IPS DF 6.9 (cell line): ENCODE measurements around the gene CREBZF.

Experiments
- DNase-seq: peaks from one replicate; pipeline ENCODE4 v3.0.0-alpha.2; 2013; ENCODE audit warnings: low read depth, low spot score
- H3K27ac ChIP-seq: one replicate; pipeline ENCODE4 v1.5.1; 2013; ENCODE audit warnings: low read length, control low read depth
- H3K27me3 ChIP-seq: 2 replicates; pipeline ENCODE4 v1.6.1; 2013; ENCODE audit warnings: mild to moderate bottlenecking, low read length; ENCODE audit not compliant: control insufficient read depth, insufficient read depth
- H3K36me3 ChIP-seq: 2 replicates; pipeline ENCODE4 v1.6.1; 2013; ENCODE audit warnings: low read length; ENCODE audit not compliant: control insufficient read depth, insufficient read depth
- H3K4me1 ChIP-seq: 2 replicates; pipeline ENCODE4 v1.6.1; 2013; ENCODE audit warnings: low read length; ENCODE audit not compliant: control insufficient read depth, insufficient read depth
- H3K4me3 ChIP-seq: 2 replicates; pipeline ENCODE4 v1.5.1; 2013; ENCODE audit warnings: mild to moderate bottlenecking, low read length
- H3K9me3 ChIP-seq: 2 replicates; pipeline ENCODE4 v1.6.1; 2013; ENCODE audit warnings: low read length, inconsistent platforms; ENCODE audit not compliant: control insufficient read depth, insufficient read depth
- WGBS: extraction: QIAGEN DNeasy Blood & Tissue Kit; methylation state at CpG from one replicate; pipeline ENCODE4 v1.1.7; 2013; ENCODE audit warnings: mixed read lengths, missing lambda C conversion rate; ENCODE audit not compliant: insufficient read length, insufficient coverage; 5-methylcytosine and 5-hydroxymethylcytosine counted together

Gene CREBZF, protein sequence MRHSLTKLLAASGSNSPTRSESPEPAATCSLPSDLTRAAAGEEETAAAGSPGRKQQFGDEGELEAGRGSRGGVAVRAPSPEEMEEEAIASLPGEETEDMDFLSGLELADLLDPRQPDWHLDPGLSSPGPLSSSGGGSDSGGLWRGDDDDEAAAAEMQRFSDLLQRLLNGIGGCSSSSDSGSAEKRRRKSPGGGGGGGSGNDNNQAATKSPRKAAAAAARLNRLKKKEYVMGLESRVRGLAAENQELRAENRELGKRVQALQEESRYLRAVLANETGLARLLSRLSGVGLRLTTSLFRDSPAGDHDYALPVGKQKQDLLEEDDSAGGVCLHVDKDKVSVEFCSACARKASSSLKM

DNA sequence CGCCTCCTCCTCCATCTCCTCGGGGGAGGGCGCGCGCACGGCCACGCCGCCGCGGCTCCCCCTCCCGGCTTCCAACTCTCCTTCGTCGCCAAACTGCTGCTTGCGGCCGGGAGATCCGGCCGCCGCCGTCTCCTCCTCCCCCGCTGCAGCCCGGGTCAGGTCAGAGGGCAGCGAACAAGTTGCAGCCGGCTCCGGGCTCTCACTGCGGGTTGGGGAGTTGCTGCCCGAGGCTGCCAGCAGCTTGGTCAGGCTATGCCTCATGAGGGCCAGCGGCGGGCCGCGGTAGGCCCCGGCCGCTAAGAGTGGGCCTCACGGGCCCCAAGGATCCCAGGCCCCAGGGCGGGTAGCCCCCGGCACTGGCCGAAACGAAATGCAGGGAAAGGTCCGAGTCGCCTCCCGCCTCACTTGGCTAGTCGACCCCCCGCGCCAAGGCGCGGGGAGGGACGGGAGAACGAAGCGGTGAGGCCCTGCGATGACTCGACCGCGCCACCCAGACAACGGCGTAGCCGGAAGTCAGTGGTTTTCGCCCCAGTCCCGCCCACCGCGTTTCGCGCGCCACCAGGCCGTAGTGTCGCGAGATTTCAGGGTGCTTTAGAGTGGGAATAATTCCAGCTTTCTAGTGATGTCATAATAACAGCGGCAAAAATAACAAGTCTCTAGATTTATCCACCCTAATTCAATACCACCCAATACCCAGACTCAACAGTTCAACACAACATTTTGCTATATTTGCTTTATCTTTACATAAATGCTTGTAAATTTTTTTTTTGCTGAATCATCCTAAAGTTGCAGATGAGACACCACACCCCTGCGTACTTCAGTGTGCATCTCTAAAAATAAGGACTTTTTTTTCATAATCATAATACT lies at the start of gene CREBZF:
CREBZF (minus strand) TSS at position 515 of the 867 bp plus-strand sequence; CDS start at position 261, 254 bp downstream.
- WGBS = no CpG with 5 or more reads among the region's 67 CpGs
- Histone ChIP-seq H3K4me3 (peak within 1 kb of the TSS; percentile 99), H3K27ac (no peak within 1 kb of the TSS), H3K9me3 (no peaks in the 10 kb centered on the region), H3K4me1 (no peaks in the 10 kb centered on the region), H3K27me3 (no peaks in the 10 kb centered on the region), H3K36me3 (no peaks in the 10 kb centered on the region; the same call in 1 of the 2 replicates)
- DNase-seq = peak; percentile 89

DNA sequence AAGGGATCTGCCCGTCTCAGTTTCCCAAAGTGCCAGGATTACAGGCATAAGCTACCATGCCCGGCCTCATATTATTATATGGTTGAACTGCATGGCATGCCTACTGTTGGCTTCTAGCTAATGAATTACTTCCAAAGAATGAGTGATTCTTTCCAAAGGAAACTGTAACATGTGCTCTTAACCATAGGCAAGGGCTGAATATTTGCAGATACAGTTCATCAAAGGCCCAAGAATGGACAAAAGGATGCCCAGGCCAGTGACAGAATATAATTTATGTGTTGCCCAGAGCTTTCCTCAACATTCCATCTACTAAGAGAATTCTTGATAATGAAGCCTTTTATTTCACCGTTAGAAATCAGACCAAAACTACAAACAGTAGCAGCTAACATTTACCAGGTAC lies 48.0 kb upstream of the CREBZF start:
- DNase-seq = no peak
- Histone ChIP-seq H3K4me1 (peaks cover 1% of the 10 kb centered on the region; the same call in 1 of the 2 replicates), H3K4me3 (no peak overlapping the region), H3K9me3 (no peaks in the 10 kb centered on the region), H3K27me3 (no peaks in the 10 kb centered on the region), H3K36me3 (no peaks in the 10 kb centered on the region), H3K27ac (no peak overlapping the region)
- WGBS = no CpG with 5 or more reads among the region's 3 CpGs

DNA sequence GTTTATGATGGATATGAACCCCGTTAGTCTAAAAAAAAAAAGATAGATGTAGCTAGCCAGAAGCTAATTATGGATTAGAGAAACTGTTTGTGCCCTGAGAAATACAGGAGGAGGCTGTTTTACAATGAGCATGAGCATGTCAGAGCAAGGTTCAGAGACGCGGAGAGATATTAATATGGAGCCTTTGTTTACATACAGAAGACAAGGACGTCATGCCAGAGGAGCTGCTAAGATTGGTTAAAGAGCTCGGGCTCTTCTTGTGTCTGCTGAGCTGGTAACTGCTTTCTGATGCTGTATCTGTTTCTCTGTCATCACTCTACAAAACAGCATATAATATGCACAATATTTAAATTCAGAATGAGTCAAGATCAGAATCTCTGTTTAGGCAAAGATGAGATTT lies 46.0 kb upstream of the CREBZF start:
- no peaks in the 10 kb centered on the region for H3K4me1 ChIP-seq
- DNase-seq = no peak
- no CpG with 5 or more reads among the region's 5 CpGs for WGBS

DNA sequence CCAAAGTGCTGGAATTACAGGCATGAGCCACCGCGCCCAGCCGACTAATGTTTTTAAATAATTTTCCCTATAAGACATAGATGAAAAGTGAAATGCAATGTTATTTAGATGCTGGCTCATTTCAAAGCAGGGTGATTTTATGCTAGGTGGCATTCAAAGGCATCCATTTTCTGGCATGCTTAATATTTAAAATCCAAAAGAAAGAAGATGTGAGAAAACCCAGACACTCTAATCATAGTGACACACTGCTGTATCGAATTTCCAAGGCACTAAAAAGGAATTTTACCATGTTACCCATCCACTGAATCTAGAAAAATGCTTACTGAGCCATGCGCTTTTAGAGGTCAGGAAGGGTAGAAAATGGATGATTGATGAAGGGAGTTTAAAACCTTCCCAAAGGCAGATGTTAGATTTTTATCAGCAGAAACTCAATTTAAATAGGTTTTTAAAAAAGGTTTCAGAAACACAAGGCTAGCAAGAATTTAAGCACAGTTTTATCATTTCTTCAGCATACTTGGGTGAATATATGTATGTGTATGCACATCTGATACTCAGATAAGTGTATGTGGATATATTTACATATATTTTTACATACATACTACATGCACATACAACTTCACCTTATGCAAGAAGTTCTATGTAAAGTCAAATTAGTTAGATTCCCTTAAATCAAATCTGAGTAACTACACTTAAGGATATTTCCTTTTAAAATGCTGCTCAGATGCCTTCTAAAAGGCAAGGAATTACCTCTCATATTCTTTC lies 45.2 kb upstream of the CREBZF start:
- no peaks in the 10 kb centered on the region for H3K27me3 ChIP-seq
- H3K36me3 ChIP-seq = no peaks in the 10 kb centered on the region
- no peak overlapping the region for H3K27ac ChIP-seq
- H3K9me3 ChIP-seq = no peaks in the 10 kb centered on the region
- no peak overlapping the region for H3K4me3 ChIP-seq
- DNase-seq = no peak
- no peaks in the 10 kb centered on the region for H3K4me1 ChIP-seq
- no CpG with 5 or more reads among the region's 5 CpGs for WGBS

More for the DNA sequence above, 46.0 kb upstream of the CREBZF start:
- Histone ChIP-seq H3K4me3 (no peak overlapping the region), H3K27ac (no peak overlapping the region), H3K9me3 (no peaks in the 10 kb centered on the region), H3K27me3 (no peaks in the 10 kb centered on the region), H3K36me3 (no peaks in the 10 kb centered on the region)

DNA sequence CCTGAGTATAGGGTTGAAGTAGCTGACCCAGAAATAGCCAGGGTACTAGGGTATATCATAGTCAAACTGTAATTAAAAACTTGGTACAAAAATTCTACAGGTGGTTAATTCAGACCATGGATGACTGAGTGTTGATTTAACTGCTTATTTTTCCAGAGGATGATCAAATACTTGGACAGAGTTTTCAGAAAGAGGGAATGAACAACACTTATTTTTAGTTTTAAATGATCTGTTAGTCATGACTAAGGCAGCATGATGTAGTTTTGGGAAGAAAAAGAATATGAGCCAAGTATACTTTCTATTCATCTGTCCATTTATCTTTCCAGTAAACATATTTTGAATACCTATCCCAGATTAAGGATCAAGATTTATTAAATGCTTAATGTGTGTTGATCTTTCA lies 40.9 kb upstream of the CREBZF start:
- H3K27ac ChIP-seq = no peak overlapping the region

DNA sequence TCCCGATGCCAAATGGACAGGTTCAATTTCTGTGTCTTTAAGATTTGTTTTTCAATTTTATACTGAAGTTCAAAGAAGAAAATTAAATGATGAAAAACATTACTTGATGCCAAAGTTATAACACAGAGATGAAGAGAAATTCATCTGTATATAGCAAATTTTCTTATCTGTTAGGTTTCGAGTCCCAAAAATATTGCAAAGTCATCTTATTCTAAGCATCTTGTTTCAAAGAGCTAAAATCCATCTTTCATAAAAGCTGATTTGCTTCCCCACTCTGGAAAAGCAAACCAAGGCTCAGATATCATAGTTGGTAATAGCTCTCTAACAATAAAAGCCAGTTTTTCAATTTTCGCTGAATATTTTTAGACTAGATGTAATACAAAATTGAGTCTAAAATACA lies 40.0 kb upstream of the CREBZF start:
- H3K4me1 ChIP-seq = no peaks in the 10 kb centered on the region
- no peaks in the 10 kb centered on the region for H3K36me3 ChIP-seq
- no peaks in the 10 kb centered on the region for H3K27me3 ChIP-seq
- DNase-seq = no peak
- H3K4me3 ChIP-seq = no peak overlapping the region
- H3K9me3 ChIP-seq = no peaks in the 10 kb centered on the region
- no peak overlapping the region for H3K27ac ChIP-seq
- WGBS = no CpG with 5 or more reads among the region's 3 CpGs

More for the DNA sequence above, 40.9 kb upstream of the CREBZF start:
- Histone ChIP-seq H3K27me3 (no peaks in the 10 kb centered on the region), H3K36me3 (no peaks in the 10 kb centered on the region), H3K4me1 (no peaks in the 10 kb centered on the region), H3K9me3 (no peaks in the 10 kb centered on the region), H3K4me3 (no peak overlapping the region)
- no peak for DNase-seq

DNA sequence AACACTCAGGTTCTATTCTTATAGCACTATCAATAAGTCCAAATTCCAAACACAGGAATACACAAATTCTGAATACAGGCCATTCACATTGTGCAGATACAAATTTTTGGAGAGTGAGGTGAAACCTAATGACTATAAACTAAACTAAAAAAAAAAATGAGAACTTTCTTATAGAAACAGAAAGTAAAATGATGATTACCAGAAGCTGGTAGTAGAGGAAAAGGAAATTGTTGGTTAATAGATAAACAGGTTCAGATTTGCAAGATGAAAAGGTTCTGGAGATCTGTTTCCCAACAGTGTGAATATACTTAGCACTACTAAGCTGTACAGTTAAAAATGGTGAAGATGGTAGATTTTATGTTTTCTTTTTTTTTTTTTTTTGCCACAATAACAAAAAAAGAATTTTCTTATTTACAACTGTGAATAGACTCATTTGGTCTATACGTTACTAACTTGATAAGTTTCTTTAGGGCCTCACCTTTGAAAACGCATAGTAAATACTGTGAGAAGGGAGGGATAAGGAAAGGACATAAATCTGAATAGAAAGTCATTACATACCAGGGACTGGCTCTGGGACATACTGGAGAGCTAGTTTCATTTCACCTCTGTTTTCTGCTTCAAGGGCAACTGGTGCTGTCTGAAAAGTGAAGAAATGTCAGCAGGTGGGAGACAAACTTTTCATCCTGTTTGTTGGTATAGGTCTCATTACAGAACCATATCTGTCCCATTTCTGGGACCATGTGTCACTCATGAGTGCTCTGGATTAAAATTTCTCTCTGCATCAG lies 35.2 kb upstream of the CREBZF start:
- no peak for DNase-seq
- Histone ChIP-seq H3K9me3 (no peaks in the 10 kb centered on the region), H3K27me3 (no peaks in the 10 kb centered on the region), H3K4me3 (no peak overlapping the region), H3K36me3 (no peaks in the 10 kb centered on the region), H3K4me1 (no peaks in the 10 kb centered on the region), H3K27ac (no peak overlapping the region)
- WGBS = no CpG with 5 or more reads among the region's 2 CpGs

DNA sequence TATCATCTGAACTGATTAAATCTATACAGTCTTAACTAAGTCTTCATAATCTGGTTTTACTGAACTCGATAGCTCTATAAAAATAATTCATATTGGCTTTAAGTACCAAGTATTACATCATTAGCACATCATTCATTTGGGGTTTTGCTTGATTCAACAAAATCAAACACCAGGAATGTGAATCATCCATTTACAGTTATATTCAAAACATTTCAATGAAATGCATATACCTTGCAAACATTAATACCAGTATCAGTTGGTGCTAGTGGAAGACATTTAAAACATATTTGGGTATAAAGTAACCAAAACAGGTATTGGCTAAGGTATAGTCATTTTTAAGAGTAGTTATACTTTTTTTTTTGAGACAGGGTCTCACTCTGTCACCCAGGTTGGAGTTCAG lies 33.3 kb upstream of the CREBZF start:
- DNase-seq = no peak
- Histone ChIP-seq H3K4me1 (no peaks in the 10 kb centered on the region), H3K36me3 (no peaks in the 10 kb centered on the region), H3K4me3 (no peak overlapping the region), H3K27ac (no peak overlapping the region), H3K9me3 (no peaks in the 10 kb centered on the region), H3K27me3 (no peaks in the 10 kb centered on the region)
- no CpG with 5 or more reads among the region's 1 CpG for WGBS

DNA sequence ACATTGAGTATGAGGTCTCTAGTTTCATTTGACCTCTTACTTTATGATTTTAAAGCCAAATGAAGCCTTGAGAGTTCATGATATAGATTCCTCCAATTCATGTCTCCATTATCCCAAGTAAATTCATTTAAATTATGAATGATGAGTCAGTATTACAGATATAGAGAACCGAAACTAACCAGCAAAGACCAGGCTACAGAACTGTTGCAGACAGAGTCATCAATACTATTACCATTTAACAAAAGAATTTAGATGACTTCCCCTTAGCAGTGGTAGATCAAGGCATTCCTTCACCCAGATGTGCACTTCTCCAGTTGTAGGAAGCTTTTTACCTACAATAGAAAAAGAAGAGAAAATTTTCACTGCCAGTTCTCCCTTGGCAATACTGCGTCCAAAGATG lies 32.8 kb upstream of the CREBZF start:
- no peaks in the 10 kb centered on the region for H3K27me3 ChIP-seq
- no peaks in the 10 kb centered on the region for H3K4me1 ChIP-seq
- no peak for DNase-seq
- no CpG with 5 or more reads among the region's 2 CpGs for WGBS
- H3K27ac ChIP-seq = no peak overlapping the region
- H3K4me3 ChIP-seq = no peak overlapping the region
- H3K9me3 ChIP-seq = no peaks in the 10 kb centered on the region
- H3K36me3 ChIP-seq = no peaks in the 10 kb centered on the region

DNA sequence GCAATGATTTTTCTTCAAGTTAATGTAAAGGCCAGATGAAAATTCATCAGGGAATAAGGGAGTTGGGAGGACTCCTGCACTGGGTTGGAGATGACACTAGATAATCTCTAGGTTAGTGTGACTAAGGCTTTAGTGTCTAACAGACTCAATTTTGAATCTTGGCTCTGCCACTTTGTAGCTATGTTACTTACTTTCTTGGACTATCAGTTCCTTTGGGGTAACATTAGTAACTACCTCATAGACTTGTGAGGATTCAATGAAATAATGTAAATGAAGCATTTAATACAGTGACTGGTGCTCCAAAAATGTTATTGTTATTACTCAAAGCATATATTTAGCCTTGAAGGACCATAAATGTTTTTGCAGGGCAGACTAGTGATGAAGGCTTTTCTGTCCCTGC lies 30.6 kb upstream of the CREBZF start:
- no peaks in the 10 kb centered on the region for H3K27me3 ChIP-seq
- no peak overlapping the region for H3K27ac ChIP-seq
- no peak for DNase-seq
- H3K4me3 ChIP-seq = no peak overlapping the region
- no peaks in the 10 kb centered on the region for H3K9me3 ChIP-seq
- H3K4me1 ChIP-seq = no peaks in the 10 kb centered on the region
- no peaks in the 10 kb centered on the region for H3K36me3 ChIP-seq
